ENCODE measurements around the gene PACS2. TPM values are rescaled to one million over a fixed set of nuclear protein-coding genes. Genes with fewer than 3 reads are reported as not detected.
A peak's percentile ranks its signal among the peaks of the same experiment; 100 is the strongest.

PACS2 gene
- total RNA-seq, 1 experiment from 2014 or later: 72.5 TPM

DNA sequence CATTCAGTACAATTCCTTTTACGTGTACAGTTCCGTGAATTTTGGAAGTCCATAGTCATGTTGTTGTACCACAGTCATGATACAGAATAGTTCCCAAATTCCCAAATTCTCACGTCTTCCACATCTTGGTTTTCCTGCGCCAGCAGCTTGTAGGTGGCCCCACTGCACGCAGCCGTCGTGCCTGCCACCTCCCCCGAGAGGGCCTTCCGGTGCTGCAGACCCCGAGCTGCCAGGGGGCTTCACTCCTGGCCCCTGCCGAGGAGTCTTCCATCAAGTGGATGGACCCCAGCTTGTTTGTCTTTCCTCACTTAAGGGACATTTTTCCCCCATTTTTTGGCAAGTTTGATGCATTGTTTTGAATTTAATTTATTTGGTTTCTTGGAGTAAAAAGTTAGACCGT, 121.9 kb downstream of the PACS2 start:
- Mint-ChIP-seq H3K27ac (peak overlapping the region in 1 of 3 experiments; percentile 88; a peak in 1 of 7 replicates), H3K4me3 (no peak overlapping the region), H3K4me1 (peaks cover 11 to 14% of the 10 kb centered on the region in 2 experiments), H3K9me3 (no peaks in the 10 kb centered on the region), H3K36me3 (ENCODE audit: insufficient read depth in 1 of 3, low read depth in 3 of 3) (peaks cover 0 to 17% (median 12%) of the 10 kb centered on the region in 3 experiments; a peak in 6 of 7 replicates), H3K27me3 (ENCODE audit: low read depth) (no peaks in the 10 kb centered on the region; the same call in 1 of the 2 replicates)
- no peak overlapping the region for H3T11ph ChIP-seq (ENCODE audit: low read length)
- H3K79me2 ChIP-seq (ENCODE audit: insufficient read depth, low read length): peaks cover 21% of the 10 kb centered on the region; the same call in 1 of the 2 replicates
- no peaks in the 10 kb centered on the region for H3K27me3 ChIP-seq (ENCODE audit: insufficient read depth, low read length)
- H3K23me2 ChIP-seq (ENCODE audit: insufficient read length, low read depth, low read length, poor library complexity, severe bottlenecking): no peaks in the 10 kb centered on the region
- no peaks in the 10 kb centered on the region for H3K4me1 ChIP-seq (ENCODE audit: insufficient read depth, low read length)
- no peak overlapping the region for H3K23ac ChIP-seq (ENCODE audit: insufficient read length, low read depth, low read length)
- H2AK5ac ChIP-seq (ENCODE audit: insufficient read length, low read length): no peak overlapping the region
- H4K5ac ChIP-seq (ENCODE audit: insufficient read length, low read depth, low read length): no peak overlapping the region
- no CpG with 5 or more reads among the region's 12 CpGs for WGBS (ENCODE audit: extremely low coverage, insufficient read length, low lambda C conversion rate)
- no peaks in the 10 kb centered on the region for H4K20me1 ChIP-seq (ENCODE audit: control insufficient read depth, insufficient read depth, insufficient read length)
- H3K9me3 ChIP-seq (ENCODE audit: control insufficient read depth, low read depth, low read length): no peaks in the 10 kb centered on the region
- H2BK5ac ChIP-seq (ENCODE audit: insufficient read length, low read length): no peak overlapping the region
- TF ChIP-seq, protein P1, sequence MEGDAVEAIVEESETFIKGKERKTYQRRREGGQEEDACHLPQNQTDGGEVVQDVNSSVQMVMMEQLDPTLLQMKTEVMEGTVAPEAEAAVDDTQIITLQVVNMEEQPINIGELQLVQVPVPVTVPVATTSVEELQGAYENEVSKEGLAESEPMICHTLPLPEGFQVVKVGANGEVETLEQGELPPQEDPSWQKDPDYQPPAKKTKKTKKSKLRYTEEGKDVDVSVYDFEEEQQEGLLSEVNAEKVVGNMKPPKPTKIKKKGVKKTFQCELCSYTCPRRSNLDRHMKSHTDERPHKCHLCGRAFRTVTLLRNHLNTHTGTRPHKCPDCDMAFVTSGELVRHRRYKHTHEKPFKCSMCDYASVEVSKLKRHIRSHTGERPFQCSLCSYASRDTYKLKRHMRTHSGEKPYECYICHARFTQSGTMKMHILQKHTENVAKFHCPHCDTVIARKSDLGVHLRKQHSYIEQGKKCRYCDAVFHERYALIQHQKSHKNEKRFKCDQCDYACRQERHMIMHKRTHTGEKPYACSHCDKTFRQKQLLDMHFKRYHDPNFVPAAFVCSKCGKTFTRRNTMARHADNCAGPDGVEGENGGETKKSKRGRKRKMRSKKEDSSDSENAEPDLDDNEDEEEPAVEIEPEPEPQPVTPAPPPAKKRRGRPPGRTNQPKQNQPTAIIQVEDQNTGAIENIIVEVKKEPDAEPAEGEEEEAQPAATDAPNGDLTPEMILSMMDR (conservative IDR thresholded peaks at IDR 0.05): no peak
- H3K18ac ChIP-seq (ENCODE audit: insufficient read length, low read depth, low read length): no peak overlapping the region
- no peak overlapping the region for H3K27ac ChIP-seq (ENCODE audit: insufficient read length, low read depth, low read length)
- H2BK12ac ChIP-seq (ENCODE audit: insufficient read length, low read depth, low read length): no peak overlapping the region
- H2AFZ ChIP-seq (ENCODE audit: low read length): no peak overlapping the region
- H3K4ac ChIP-seq (ENCODE audit: low read depth, low read length): no peak overlapping the region
- H2BK15ac ChIP-seq (ENCODE audit: low read depth, low read length): no peak overlapping the region
- no peak overlapping the region for H2BK120ac ChIP-seq (ENCODE audit: low read depth, low read length, poor library complexity, severe bottlenecking)
- peaks cover 6% of the 10 kb centered on the region for H3K79me1 ChIP-seq (ENCODE audit: insufficient read depth, low read depth, low read length, poor library complexity, severe bottlenecking)
- H4K91ac ChIP-seq (ENCODE audit: insufficient read length, low read depth, low read length): no peak overlapping the region
- H3K56ac ChIP-seq (ENCODE audit: insufficient read length, low read depth, low read length): no peak overlapping the region
- no peak overlapping the region for H2BK20ac ChIP-seq (ENCODE audit: low read depth, low read length, poor library complexity, severe bottlenecking)
- H3K14ac ChIP-seq (ENCODE audit: insufficient read depth, low read length): no peak overlapping the region
- H4K8ac ChIP-seq (replicated peaks; ENCODE audit: insufficient read length, low read depth, low read length): no peak overlapping the region
- H3K4me2 ChIP-seq (ENCODE audit: insufficient read depth, insufficient read length, low read length): no peak overlapping the region
- no peak for DNase-seq
- H3K9ac ChIP-seq (ENCODE audit: extremely low read depth, insufficient read length, low read length): no peak overlapping the region
